ENCODE data around the gene PASD1. TPM values are rescaled to one million over a fixed set of nuclear protein-coding genes. Genes with fewer than 3 reads are reported as not detected.

Gene PASD1
- polyA plus RNA-seq, 3 donors, result not detected

Other genes starting within 250 kb of the PASD1 start
- 10 to 100 TPM; 26.4 to 28.7 (median 28.7) TPM for gene VMA21, start 166.5 kb upstream of the PASD1 start, polyA plus RNA-seq (ENCODE audit: insufficient read length in 3 of 3)
- 10 to 100 TPM in 1 of 3 donors, 1 to 10 TPM in 2; 6.6 to 11.7 (median 7.0) TPM for gene PRRG3, start 131.8 kb downstream of the PASD1 start, polyA plus RNA-seq (ENCODE audit: insufficient read length in 3 of 3)
- under 1 TPM in 2 of 3 donors, not detected in 1; 0.28 to 0.40 TPM for gene FATE1, start 152.4 kb downstream of the PASD1 start, polyA plus RNA-seq (ENCODE audit: insufficient read length in 3 of 3)
- gene CNGA2, start 171.1 kb downstream of the PASD1 start, polyA plus RNA-seq (ENCODE audit: insufficient read length in 3 of 3), result not detected